CD14-positive monocyte (primary cell): ENCODE data around the gene GSTM3. TPM values are rescaled to one million over a fixed set of nuclear protein-coding genes. Genes with fewer than 3 reads are reported as not detected.
"Not testable (repeated sequence)": the region's sequence is repeated elsewhere in the genome, so short reads cannot be mapped to it uniquely, and the experiment has no call there.

Experiments used
- DNase-seq, 3 donors: peaks; one replicate each; pipeline ENCODE4 v3.0.0-alpha.2; 2011 to 2022
- H2AFZ ChIP-seq: 2 replicates; pipeline ENCODE4 v1.6.0; 2012; ENCODE audit warnings: mild to moderate bottlenecking, low read depth, low read length, inconsistent platforms; ENCODE audit not compliant: insufficient read depth, poor library complexity, severe bottlenecking
- H3K27ac ChIP-seq, 2 donors: 1 replicate in 1 of 2; 2 replicates in 1 of 2; pipeline ENCODE4 v1.5.1; 2012 to 2013; ENCODE audit warnings: low read length in 2 of 2, control low read depth in 1 of 2, inconsistent platforms in 1 of 2, low read depth in 1 of 2, mild to moderate bottlenecking in 1 of 2
- H3K27me3 ChIP-seq, 2 donors: one replicate each; pipeline versions ENCODE4 v1.6.0 to v1.6.1; 2011 to 2013; ENCODE audit warnings: low read length in 2 of 2; ENCODE audit not compliant: control insufficient read depth in 2 of 2, insufficient read depth in 2 of 2
- H3K36me3 ChIP-seq, 2 donors: replicated peaks in 1 of 2; 1 replicate in 1 of 2; 2 replicates in 1 of 2; pipeline versions ENCODE4 v1.5.1 to v1.6.1; 2012 to 2013; ENCODE audit warnings: low read length in 2 of 2, control low read depth in 1 of 2, inconsistent platforms in 1 of 2, mild to moderate bottlenecking in 1 of 2; ENCODE audit not compliant: insufficient read depth in 2 of 2, control insufficient read depth in 1 of 2
- H3K4me1 ChIP-seq, 2 donors: 1 replicate in 1 of 2; 2 replicates in 1 of 2; pipeline versions ENCODE4 v1.5.1 to v1.6.1; 2012 to 2013; ENCODE audit warnings: low read length in 2 of 2, control low read depth in 1 of 2, inconsistent platforms in 1 of 2, mild to moderate bottlenecking in 1 of 2, moderate library complexity in 1 of 2; ENCODE audit not compliant: insufficient read depth in 2 of 2, control insufficient read depth in 1 of 2
- H3K4me2 ChIP-seq: replicated peaks from 2 replicates; pipeline ENCODE3; 2012; ENCODE audit warnings: low read length, moderate library complexity, mild to moderate bottlenecking; ENCODE audit not compliant: poor library complexity, severe bottlenecking; ENCODE audit errors: extremely low read depth
- H3K4me3 ChIP-seq, 3 experiments: fragments of 200-600 bp in 1 of 3; sonication (generic) in 1 of 3; replicated peaks in 1 of 3; 1 replicate in 2 of 3; 2 replicates in 1 of 3; pipeline ENCODE4 v1.5.1; 2011 to 2013; ENCODE audit warnings: low read length in 3 of 3, mild to moderate bottlenecking in 3 of 3, control low read depth in 2 of 3, low read depth in 2 of 3, inconsistent platforms in 1 of 3, moderate library complexity in 1 of 3
- H3K79me2 ChIP-seq: 2 replicates; pipeline ENCODE4 v1.6.0; 2012; ENCODE audit warnings: mild to moderate bottlenecking, control low read depth, inconsistent platforms, low read length, moderate library complexity; ENCODE audit not compliant: insufficient read depth
- H3K9ac ChIP-seq: 2 replicates; pipeline ENCODE4 v1.6.0; 2017; ENCODE audit warnings: low read length, mild to moderate bottlenecking; ENCODE audit not compliant: insufficient read depth, poor library complexity, severe bottlenecking
- H3K9me3 ChIP-seq, 2 donors: replicated peaks in 1 of 2; 1 replicate in 1 of 2; 2 replicates in 1 of 2; pipeline versions ENCODE4 v1.5.1 to v1.6.1; 2012 to 2013; ENCODE audit warnings: low read length in 2 of 2, control low read depth in 1 of 2; ENCODE audit not compliant: control insufficient read depth in 1 of 2, insufficient read depth in 1 of 2
- H4K20me1 ChIP-seq: 2 replicates; pipeline ENCODE4 v1.6.0; 2012; ENCODE audit warnings: mild to moderate bottlenecking, low read length, control low read depth, moderate library complexity; ENCODE audit not compliant: insufficient read depth
- H3K27ac Mint-ChIP-seq, 7 donors: one replicate each; pipeline ENCODE4 v1.8.0; 2020; ENCODE audit warnings: mild to moderate bottlenecking in 7 of 7, mixed read lengths in 7 of 7, moderate library complexity in 6 of 7, inconsistent platforms in 2 of 7
- H3K27me3 Mint-ChIP-seq, 3 donors: one replicate each; pipeline ENCODE4 v1.8.0; 2021 to 2022; ENCODE audit warnings: low read depth in 3 of 3, mild to moderate bottlenecking in 3 of 3, mixed read lengths in 3 of 3, moderate library complexity in 3 of 3, inconsistent platforms in 1 of 3
- H3K36me3 Mint-ChIP-seq, 2 donors: one replicate each; pipeline ENCODE4 v1.8.0; 2020; ENCODE audit warnings: mixed read lengths in 2 of 2, inconsistent platforms in 1 of 2, mild to moderate bottlenecking in 1 of 2
- H3K4me1 Mint-ChIP-seq: one replicate; pipeline ENCODE4 v1.8.0; 2020; ENCODE audit warnings: mild to moderate bottlenecking, mixed read lengths
- H3K4me3 Mint-ChIP-seq, 2 donors: one replicate each; pipeline ENCODE4 v1.8.0; 2020; ENCODE audit warnings: mild to moderate bottlenecking in 2 of 2, mixed read lengths in 2 of 2, moderate library complexity in 1 of 2
- H3K9me3 Mint-ChIP-seq, 7 donors: one replicate each; pipeline ENCODE4 v1.8.0; 2020 to 2022; ENCODE audit warnings: mixed read lengths in 7 of 7, mild to moderate bottlenecking in 6 of 7, moderate library complexity in 6 of 7, inconsistent platforms in 2 of 7
- CTCF ChIP-seq: fragments of 200-600 bp; IDR thresholded peaks from one replicate; pipeline ENCODE4 v1.8.0; 2022; ENCODE audit warnings: antibody characterized with exemption, mild to moderate bottlenecking
- WGBS: methylation state at CpG from one replicate; pipeline ENCODE4 v1.1.5; 2013; ENCODE audit warnings: missing lambda C conversion rate; ENCODE audit not compliant: insufficient coverage; 5-methylcytosine and 5-hydroxymethylcytosine counted together
- intact Hi-C, 2 donors: fragments of 100-400 bp; cut with micrococcal nuclease; formaldehyde crosslinking; loops; one replicate each; pipeline versions ENCODE4 v1.15.0 to v1.15.1; 2023
- polyA plus RNA-seq, 3 donors: library from polyadenylated mRNA; depleted of rRNA in 1 of 3; unstranded in 2 of 3; stranded (reverse) in 1 of 3; fragments of 300-500 nt in 2 of 3; fragments of >200 nt in 1 of 3; fragmentation: Illumina TruSeq in 2 of 3; gene quantifications; 1 replicate in 2 of 3; 2 replicates in 1 of 3; pipeline ENCODE4 v1.2.3, GENCODE V29; 2012 to 2021

GSTM3 gene
- polyA plus RNA-seq, 3 donors, result 0.69 to 3.2 (median 2.8) TPM

- peak within 1 kb of the TSS in 5 of 7 donors; percentile 45 to 85 (median 81) for H3K27ac Mint-ChIP-seq
- WGBS, result no CpG with 5 or more reads among the region's 46 CpGs
- Histone ChIP-seq H3K9me3 (no peaks in the 10 kb centered on the region), H3K4me3 (no peak within 1 kb of the TSS), H3K9ac (no peak within 1 kb of the TSS), H3K27me3 (no peaks in the 10 kb centered on the region), H2AFZ (no peak within 1 kb of the TSS), H3K27ac (peak within 1 kb of the TSS in 1 of 2 donors; percentile 38), H3K4me1 (peaks cover 0 to 10% of the 10 kb centered on the region in 2 donors), H3K4me2 (no peak within 1 kb of the TSS), H3K36me3 (no peaks in the 10 kb centered on the region), H4K20me1 (no peaks in the 10 kb centered on the region), H3K79me2 (no peaks in the 10 kb centered on the region)
- intact Hi-C loops, result no loop called here
- H3K4me1 Mint-ChIP-seq, result no peaks in the 10 kb centered on the region
- TF ChIP-seq CTCF, result no peak
- H3K4me3 Mint-ChIP-seq, result peak within 1 kb of the TSS in 1 of 2 donors; percentile 96
- H3K9me3 Mint-ChIP-seq, result peaks cover 0 to 11% (median 7%) of the 10 kb centered on the region in 7 donors
- peak in 2 of 3 donors; percentile 57 to 58 for DNase-seq
- H3K36me3 Mint-ChIP-seq, result peaks cover 0 to 8% of the 10 kb centered on the region in 2 donors
- H3K27me3 Mint-ChIP-seq, result no peaks in the 10 kb centered on the region
Observed at GRCh38 chr1:109687641-109688499, 53.0 kb downstream of the GSTM3 start, which contains the start of gene GSTM1. Gene GSTM1 (plus strand): TSS chr1:109687817. CDS start chr1:109687874, 57 bp downstream.

GRCh38 chr1:109687109-109687508 lies 53.7 kb downstream of the GSTM3 start:
- H3K27ac ChIP-seq, result peak overlapping the region in 1 of 2 donors; percentile 38
- H3K4me1 Mint-ChIP-seq, H4K20me1 ChIP-seq, H3K4me3 ChIP-seq, H2AFZ ChIP-seq, H3K4me2 ChIP-seq, H3K36me3 ChIP-seq, H3K9ac ChIP-seq, H3K9me3 ChIP-seq, DNase-seq, H3K36me3 Mint-ChIP-seq, H3K27me3 Mint-ChIP-seq, intact Hi-C loops, H3K27me3 ChIP-seq, H3K4me1 ChIP-seq, H3K79me2 ChIP-seq: not testable (repeated sequence)
- peaks cover 0 to 11% (median 7%) of the 10 kb centered on the region in 7 donors for H3K9me3 Mint-ChIP-seq
- H3K4me3 Mint-ChIP-seq, result peak overlapping the region in 1 of 2 donors; percentile 96
- WGBS, result 100% methylated on average over 1 of the region's 11 CpGs
- peak overlapping the region in 5 of 7 donors; percentile 28 to 85 (median 81) for H3K27ac Mint-ChIP-seq

GRCh38 chr1:109685890-109686289 lies 54.9 kb downstream of the GSTM3 start:
- H3K4me2 ChIP-seq, H3K36me3 ChIP-seq, H3K36me3 Mint-ChIP-seq, H3K27ac Mint-ChIP-seq, H3K4me1 ChIP-seq, DNase-seq, H3K27ac ChIP-seq, H3K4me1 Mint-ChIP-seq, H4K20me1 ChIP-seq, H3K4me3 ChIP-seq, H3K27me3 ChIP-seq, intact Hi-C loops, H3K9ac ChIP-seq, H3K4me3 Mint-ChIP-seq, H3K9me3 ChIP-seq, H2AFZ ChIP-seq, H3K79me2 ChIP-seq, H3K27me3 Mint-ChIP-seq: not testable (repeated sequence)
- peaks cover 0 to 11% (median 7%) of the 10 kb centered on the region in 7 donors for H3K9me3 Mint-ChIP-seq
- WGBS, result no CpG with 5 or more reads among the region's 4 CpGs

GRCh38 chr1:109685399-109685798 lies 55.4 kb downstream of the GSTM3 start:
- H2AFZ ChIP-seq, intact Hi-C loops, DNase-seq, H3K27ac Mint-ChIP-seq, H3K27me3 Mint-ChIP-seq, H3K4me3 Mint-ChIP-seq, H3K4me1 Mint-ChIP-seq, H3K27me3 ChIP-seq, H3K4me3 ChIP-seq, H3K4me1 ChIP-seq, H3K9me3 ChIP-seq, H3K79me2 ChIP-seq, H3K27ac ChIP-seq, H3K9ac ChIP-seq, H3K36me3 ChIP-seq, H3K4me2 ChIP-seq, H4K20me1 ChIP-seq, H3K36me3 Mint-ChIP-seq: not testable (repeated sequence)
- no CpG with 5 or more reads among the region's 1 CpG for WGBS
- peaks cover 0 to 11% (median 7%) of the 10 kb centered on the region in 7 donors for H3K9me3 Mint-ChIP-seq
